Colon (tissue), 2 donors: ENCODE results near the gene SVIL.
"Not testable (repeated sequence)": the region's sequence is repeated elsewhere in the genome, so short reads cannot be mapped to it uniquely, and the experiment has no call there.

Experiments
- FAIRE-seq: peaks from 2 replicates; lab custom pipeline; 2012; peaks lifted over from hg19 to GRCh38; lab: Jason Lieb, UNC
- donor health status: control.
- donor health status: control.

The SVIL gene

GRCh38 chr10:29620112-29620690, 14.6 kb downstream of the SVIL start:
- no peak for FAIRE-seq

DNA sequence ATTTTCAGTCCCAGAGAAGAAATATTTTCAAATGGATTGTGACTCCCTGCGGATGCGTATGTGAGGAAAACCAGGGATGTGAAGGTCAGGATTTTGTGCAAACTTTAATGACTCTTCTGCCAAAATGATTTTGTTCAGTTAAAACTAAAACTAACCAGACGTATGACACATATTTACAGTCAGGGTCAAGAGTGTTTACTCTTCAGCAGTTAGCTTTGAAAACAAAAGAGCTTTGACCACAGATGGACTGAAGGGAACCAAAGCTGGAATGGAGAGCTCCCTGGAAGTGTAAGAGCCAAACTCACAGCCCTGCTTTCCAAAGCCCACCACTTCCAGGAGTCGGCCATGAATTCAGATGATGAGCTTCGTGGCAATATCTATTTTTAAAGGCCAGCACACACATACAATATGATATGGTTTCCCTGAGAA, 15.5 kb downstream of the SVIL start:
- no peak for FAIRE-seq

- no peak for FAIRE-seq
These were observed 16.2 kb downstream of the SVIL start for GRCh38 chr10:29618341-29619171.

- no peak for FAIRE-seq
These were observed 16.9 kb downstream of the SVIL start for GRCh38 chr10:29617880-29618340.

DNA sequence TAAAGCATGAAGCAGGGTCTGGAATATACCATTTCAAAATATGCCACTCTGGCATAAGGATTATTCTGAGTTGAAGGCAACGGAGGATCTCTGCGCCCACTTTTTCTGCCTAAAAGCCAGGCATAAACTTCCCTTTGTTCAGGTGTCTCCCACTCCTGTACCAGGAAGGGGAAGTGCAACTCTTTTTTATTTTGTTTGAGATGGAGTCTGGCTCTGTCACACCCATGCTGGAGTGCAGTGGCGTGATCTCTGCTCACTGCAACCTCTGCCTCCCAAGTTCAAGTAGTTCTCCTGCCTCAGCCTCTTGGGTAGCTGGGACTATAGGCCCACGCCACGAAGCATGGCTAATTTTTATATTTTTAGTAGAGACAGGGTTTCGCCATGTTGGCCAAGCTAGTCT, 18.2 kb downstream of the SVIL start:
- no peak for FAIRE-seq

DNA sequence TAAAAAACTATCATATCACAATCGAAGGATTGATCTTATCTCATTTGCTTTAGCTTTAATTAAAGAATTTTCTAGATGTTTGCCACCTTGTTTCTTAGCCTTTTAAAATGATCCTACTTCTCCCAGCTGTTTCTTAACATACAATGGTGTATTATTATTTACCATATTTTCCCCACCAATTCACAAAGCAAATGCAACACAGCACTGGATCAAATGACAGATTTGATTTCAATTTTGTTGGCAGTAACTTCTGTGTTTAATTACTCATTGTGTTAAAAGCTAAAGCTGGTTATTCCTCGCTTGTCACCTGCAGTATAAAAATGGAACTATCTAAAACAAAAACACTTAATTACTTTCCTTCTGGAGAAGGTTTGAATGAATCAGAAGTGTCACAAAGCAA, 19.6 kb downstream of the SVIL start:
- FAIRE-seq = no peak

GRCh38 chr10:29614289-29614688, 20.5 kb downstream of the SVIL start:
- FAIRE-seq = not testable (repeated sequence)

- FAIRE-seq = no peak
These were observed 21.0 kb downstream of the SVIL start for GRCh38 chr10:29613791-29614190.

GRCh38 chr10:29613196-29613595, 21.6 kb downstream of the SVIL start:
- FAIRE-seq = no peak

- no peak for FAIRE-seq
These were observed 22.1 kb downstream of the SVIL start for GRCh38 chr10:29612657-29613056.

DNA sequence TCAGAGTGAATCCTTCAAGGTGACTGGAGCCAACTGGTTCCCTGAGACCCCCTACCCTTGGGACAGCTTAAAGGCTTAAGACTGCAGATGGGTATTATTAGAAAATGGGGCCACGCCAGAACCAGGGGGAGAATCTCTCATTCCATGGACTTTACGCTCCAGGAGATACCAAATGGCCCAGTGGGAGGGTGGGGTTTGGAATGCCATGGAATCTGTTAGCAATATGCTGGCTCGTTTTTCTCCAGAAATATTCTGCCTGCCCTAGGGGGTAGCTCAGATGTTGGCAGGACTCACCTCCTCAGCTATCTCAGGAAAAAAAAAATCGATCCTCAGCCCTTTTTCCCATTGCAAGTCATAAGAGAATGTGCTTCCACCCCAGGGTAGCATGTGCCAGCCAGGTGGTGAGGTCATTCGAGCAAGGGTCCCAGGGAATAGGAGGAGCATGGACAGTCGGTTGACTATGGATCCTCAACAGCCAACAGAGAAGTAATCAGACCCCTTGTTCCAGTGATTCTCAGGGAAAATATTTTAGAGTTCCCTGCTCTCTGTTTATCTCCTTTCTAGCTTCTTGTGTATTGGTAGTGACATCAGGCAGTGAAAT, 22.9 kb downstream of the SVIL start:
- no peak for FAIRE-seq

DNA sequence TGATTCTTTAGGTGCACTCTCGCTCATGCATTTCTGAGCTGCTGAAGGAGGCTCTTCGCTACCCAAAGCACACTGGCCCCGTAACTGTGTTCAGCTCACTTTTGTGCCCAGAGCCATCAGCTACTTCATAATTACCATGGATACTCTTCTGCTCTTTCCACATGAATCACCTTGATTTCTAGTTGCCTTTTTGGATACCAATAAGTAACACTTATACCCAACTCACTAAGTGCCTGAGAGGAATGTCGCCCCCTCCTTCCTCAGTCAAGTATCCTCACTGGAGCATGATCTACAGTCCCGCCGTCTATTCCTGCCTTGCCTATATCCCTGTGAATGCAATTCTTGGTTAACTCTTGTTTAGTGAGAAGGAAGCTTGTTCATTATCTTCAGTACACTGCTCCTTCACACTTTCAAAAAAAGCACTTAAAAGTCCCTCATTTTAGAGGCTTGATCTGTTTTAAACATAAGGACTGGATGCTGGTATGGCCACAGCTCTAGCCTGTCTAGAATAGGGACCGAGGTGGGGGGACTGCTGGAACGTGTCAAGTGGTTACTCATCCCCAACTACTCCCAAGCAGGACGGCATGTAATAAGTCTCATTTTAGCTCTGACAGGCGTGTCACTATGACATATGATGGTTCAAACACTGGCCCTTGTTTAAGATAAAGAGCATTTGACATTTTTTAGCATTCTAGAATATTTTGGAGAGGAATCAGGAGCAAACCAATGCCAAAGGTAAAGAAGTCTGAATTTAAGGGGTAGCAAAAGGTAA, 23.7 kb downstream of the SVIL start:
- no peak for FAIRE-seq

DNA sequence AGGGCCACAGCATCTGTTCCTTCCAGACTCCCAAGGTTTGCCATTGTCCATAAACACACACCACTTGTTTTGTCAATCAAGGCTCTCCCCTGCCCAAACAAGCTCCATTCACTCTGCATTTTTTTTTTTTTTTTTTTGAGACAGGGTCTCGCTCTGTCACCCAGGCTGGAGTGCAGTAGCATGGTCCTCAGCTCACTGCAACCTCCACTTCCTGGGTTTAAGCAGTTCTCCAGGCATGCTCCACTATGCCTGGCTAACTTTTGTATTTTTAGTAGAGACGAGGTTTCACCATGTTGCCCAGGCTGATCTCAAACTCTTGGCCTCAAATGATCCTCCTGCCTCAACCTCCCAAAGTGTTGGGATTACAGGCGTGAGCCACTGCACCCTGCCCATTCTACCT, 24.4 kb downstream of the SVIL start:
- not testable (repeated sequence) for FAIRE-seq

GRCh38 chr10:29609696-29610095, 25.1 kb downstream of the SVIL start:
- no peak for FAIRE-seq

GRCh38 chr10:29608476-29609301, 26.1 kb downstream of the SVIL start:
- FAIRE-seq = no peak

- no peak for FAIRE-seq
These were observed 26.7 kb downstream of the SVIL start for GRCh38 chr10:29608062-29608461.

DNA sequence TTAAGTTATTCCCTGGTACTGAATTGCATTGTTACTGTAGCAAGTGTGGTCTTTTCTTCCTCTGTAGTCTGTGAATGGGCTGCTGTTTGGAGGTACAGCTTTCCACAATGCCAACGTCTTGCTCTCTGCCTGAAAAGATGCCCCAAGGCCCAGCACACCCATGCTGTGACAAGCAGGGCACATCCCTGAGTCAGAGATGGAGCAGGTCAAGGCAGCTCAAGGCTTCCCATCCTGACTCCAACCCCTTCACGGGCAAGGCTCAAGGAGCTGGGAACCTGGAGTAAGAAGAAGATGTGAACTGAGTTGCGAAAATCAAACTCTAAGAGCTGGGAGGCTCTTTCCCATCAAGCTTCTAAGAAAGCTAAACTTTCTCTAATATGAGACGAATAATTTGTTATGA, 27.2 kb downstream of the SVIL start:
- no peak for FAIRE-seq

GRCh38 chr10:29606693-29607092, 28.1 kb downstream of the SVIL start:
- not testable (repeated sequence) for FAIRE-seq

GRCh38 chr10:29604291-29604825, 30.4 kb downstream of the SVIL start:
- no peak for FAIRE-seq

GRCh38 chr10:29603223-29603896, 31.4 kb downstream of the SVIL start:
- FAIRE-seq = no peak

GRCh38 chr10:29600821-29601220, 34.0 kb downstream of the SVIL start:
- no peak for FAIRE-seq
